ENCODE data around the gene HCRTR1.

HCRTR1 gene

GRCh38 chr1:31575369-31576140, 41.9 kb upstream of the HCRTR1 start:
- no peaks in the 10 kb centered on the region for H3K9me3 ChIP-seq (ENCODE audit: low read length)
- peak overlapping the region in 1 of 2 donors; percentile 89 for H3K4me3 ChIP-seq (ENCODE audit: low read depth in 1 of 2, low read length in 2 of 2)
- H3K27ac ChIP-seq (ENCODE audit: low read depth, low read length), result peak overlapping the region; percentile 99
- peak overlapping the region; percentile 99 for H3K9ac ChIP-seq (ENCODE audit: low read length)
- H3K4me1 ChIP-seq (ENCODE audit: insufficient read depth, low read length), result peaks cover 39% of the 10 kb centered on the region
- no peaks in the 10 kb centered on the region for H3K27me3 ChIP-seq (ENCODE audit: control insufficient read depth in 1 of 2, insufficient read depth in 2 of 2, low read length in 2 of 2)
- H3K36me3 ChIP-seq (ENCODE audit: insufficient read depth, low read length), result no peaks in the 10 kb centered on the region

GRCh38 chr1:31576201-31576669, 41.3 kb upstream of the HCRTR1 start, which contains the start of gene TINAGL1:
TSS of gene TINAGL1 (plus strand) at chr1:31576515. CDS start at chr1:31577149, 634 bp downstream.
- H3K9ac ChIP-seq (ENCODE audit: low read length), result peak within 1 kb of the TSS; percentile 99
- peak within 1 kb of the TSS; percentile 99 for H3K27ac ChIP-seq (ENCODE audit: low read depth, low read length)
- H3K4me3 ChIP-seq (ENCODE audit: low read depth in 1 of 2, low read length in 2 of 2), result peak within 1 kb of the TSS; percentile 89 to 94
- H3K27me3 ChIP-seq (ENCODE audit: control insufficient read depth in 1 of 2, insufficient read depth in 2 of 2, low read length in 2 of 2), result no peaks in the 10 kb centered on the region
- H3K9me3 ChIP-seq (ENCODE audit: low read length), result no peaks in the 10 kb centered on the region
- no peaks in the 10 kb centered on the region for H3K36me3 ChIP-seq (ENCODE audit: insufficient read depth, low read length)
- H3K4me1 ChIP-seq (ENCODE audit: insufficient read depth, low read length), result peaks cover 46% of the 10 kb centered on the region

GRCh38 chr1:31576743-31577455, 40.6 kb upstream of the HCRTR1 start:
- H3K4me1 ChIP-seq (ENCODE audit: insufficient read depth, low read length), result peaks cover 52% of the 10 kb centered on the region

GRCh38 chr1:31577515-31578192, 39.8 kb upstream of the HCRTR1 start:
- peak overlapping the region; percentile 99 for H3K27ac ChIP-seq (ENCODE audit: low read depth, low read length)
- H3K36me3 ChIP-seq (ENCODE audit: insufficient read depth, low read length), result no peaks in the 10 kb centered on the region
- H3K4me1 ChIP-seq (ENCODE audit: insufficient read depth, low read length), result peaks cover 60% of the 10 kb centered on the region
- peak overlapping the region; percentile 89 to 94 for H3K4me3 ChIP-seq (ENCODE audit: low read depth in 1 of 2, low read length in 2 of 2)
- peak overlapping the region; percentile 99 for H3K9ac ChIP-seq (ENCODE audit: low read length)
- H3K9me3 ChIP-seq (ENCODE audit: low read length), result no peaks in the 10 kb centered on the region
- H3K27me3 ChIP-seq (ENCODE audit: control insufficient read depth in 1 of 2, insufficient read depth in 2 of 2, low read length in 2 of 2), result no peaks in the 10 kb centered on the region

More at GRCh38 chr1:31576743-31577455, 40.6 kb upstream of the HCRTR1 start:
- Histone ChIP-seq H3K36me3 (ENCODE audit: insufficient read depth, low read length) (no peaks in the 10 kb centered on the region), H3K9ac (ENCODE audit: low read length) (peak overlapping the region; percentile 99), H3K27me3 (ENCODE audit: control insufficient read depth in 1 of 2, insufficient read depth in 2 of 2, low read length in 2 of 2) (no peaks in the 10 kb centered on the region), H3K9me3 (ENCODE audit: low read length) (no peaks in the 10 kb centered on the region), H3K27ac (ENCODE audit: low read depth, low read length) (peak overlapping the region; percentile 99), H3K4me3 (ENCODE audit: low read depth in 1 of 2, low read length in 2 of 2) (peak overlapping the region; percentile 89 to 94)

- peak overlapping the region in 1 of 2 donors; percentile 51 for H3K4me3 ChIP-seq (ENCODE audit: low read depth in 1 of 2, low read length in 2 of 2)
- H3K27me3 ChIP-seq (ENCODE audit: control insufficient read depth in 1 of 2, insufficient read depth in 2 of 2, low read length in 2 of 2), result no peaks in the 10 kb centered on the region
- H3K27ac ChIP-seq (ENCODE audit: low read depth, low read length), result peak overlapping the region; percentile 90
- H3K4me1 ChIP-seq (ENCODE audit: insufficient read depth, low read length), result peaks cover 70% of the 10 kb centered on the region
- peak overlapping the region; percentile 77 for H3K9ac ChIP-seq (ENCODE audit: low read length)
- no peaks in the 10 kb centered on the region for H3K9me3 ChIP-seq (ENCODE audit: low read length)
- H3K36me3 ChIP-seq (ENCODE audit: insufficient read depth, low read length), result peaks cover 12% of the 10 kb centered on the region
Observed at GRCh38 chr1:31579374-31579773, 38.1 kb upstream of the HCRTR1 start.

GRCh38 chr1:31580513-31580870, 37.0 kb upstream of the HCRTR1 start:
- peaks cover 16% of the 10 kb centered on the region for H3K36me3 ChIP-seq (ENCODE audit: insufficient read depth, low read length)
- no peaks in the 10 kb centered on the region for H3K9me3 ChIP-seq (ENCODE audit: low read length)
- no peaks in the 10 kb centered on the region for H3K27me3 ChIP-seq (ENCODE audit: control insufficient read depth in 1 of 2, insufficient read depth in 2 of 2, low read length in 2 of 2)
- H3K27ac ChIP-seq (ENCODE audit: low read depth, low read length), result peak overlapping the region; percentile 90
- H3K9ac ChIP-seq (ENCODE audit: low read length), result peak overlapping the region; percentile 77
- H3K4me3 ChIP-seq (ENCODE audit: low read depth in 1 of 2, low read length in 2 of 2), result peak overlapping the region; percentile 18 to 51
- H3K4me1 ChIP-seq (ENCODE audit: insufficient read depth, low read length), result peaks cover 73% of the 10 kb centered on the region

- peak overlapping the region; percentile 18 to 51 for H3K4me3 ChIP-seq (ENCODE audit: low read depth in 1 of 2, low read length in 2 of 2)
- H3K27me3 ChIP-seq (ENCODE audit: control insufficient read depth in 1 of 2, insufficient read depth in 2 of 2, low read length in 2 of 2), result no peaks in the 10 kb centered on the region
- H3K9me3 ChIP-seq (ENCODE audit: low read length), result no peaks in the 10 kb centered on the region
- peaks cover 68% of the 10 kb centered on the region for H3K4me1 ChIP-seq (ENCODE audit: insufficient read depth, low read length)
- H3K36me3 ChIP-seq (ENCODE audit: insufficient read depth, low read length), result peaks cover 22% of the 10 kb centered on the region
- peak overlapping the region; percentile 47 for H3K9ac ChIP-seq (ENCODE audit: low read length)
- H3K27ac ChIP-seq (ENCODE audit: low read depth, low read length), result peak overlapping the region; percentile 90
Observed at GRCh38 chr1:31580891-31581603, 36.4 kb upstream of the HCRTR1 start.

- H3K27me3 ChIP-seq (ENCODE audit: control insufficient read depth in 1 of 2, insufficient read depth in 2 of 2, low read length in 2 of 2), result no peaks in the 10 kb centered on the region
- H3K27ac ChIP-seq (ENCODE audit: low read depth, low read length), result peak overlapping the region; percentile 90
- peaks cover 26% of the 10 kb centered on the region for H3K36me3 ChIP-seq (ENCODE audit: insufficient read depth, low read length)
- H3K9ac ChIP-seq (ENCODE audit: low read length), result peak overlapping the region; percentile 10
- no peak overlapping the region for H3K4me3 ChIP-seq (ENCODE audit: low read depth in 1 of 2, low read length in 2 of 2)
- H3K4me1 ChIP-seq (ENCODE audit: insufficient read depth, low read length), result peaks cover 71% of the 10 kb centered on the region
- H3K9me3 ChIP-seq (ENCODE audit: low read length), result no peaks in the 10 kb centered on the region
Observed at GRCh38 chr1:31581821-31582810, 35.4 kb upstream of the HCRTR1 start.

- H3K4me1 ChIP-seq (ENCODE audit: insufficient read depth, low read length), result peaks cover 83% of the 10 kb centered on the region
Observed at GRCh38 chr1:31583082-31583994, 34.2 kb upstream of the HCRTR1 start.

More at GRCh38 chr1:31583082-31583994, 34.2 kb upstream of the HCRTR1 start:
- Histone ChIP-seq H3K36me3 (ENCODE audit: insufficient read depth, low read length) (peaks cover 26% of the 10 kb centered on the region), H3K27me3 (ENCODE audit: control insufficient read depth in 1 of 2, insufficient read depth in 2 of 2, low read length in 2 of 2) (no peaks in the 10 kb centered on the region), H3K9ac (ENCODE audit: low read length) (peak overlapping the region; percentile 61), H3K9me3 (ENCODE audit: low read length) (no peaks in the 10 kb centered on the region), H3K4me3 (ENCODE audit: low read depth in 1 of 2, low read length in 2 of 2) (no peak overlapping the region), H3K27ac (ENCODE audit: low read depth, low read length) (peak overlapping the region; percentile 88)

All from muscle layer of colon (tissue), 2 donors.